Esophagus squamous epithelium (tissue), 4 donors: ENCODE data around the gene FRMD6.

Experiments used
- POLR2A ChIP-seq, 4 donors: fragments of 450-650 bp; IDR thresholded peaks; one replicate each; pipeline ENCODE4 v1.6.1; 2017; ENCODE audit warnings: antibody characterized with exemption in 4 of 4, mild to moderate bottlenecking in 4 of 4, moderate library complexity in 3 of 4
- TF ChIP-seq, protein P1 (sequence below), 6 experiments: fragments of 450-650 bp in 4 of 6; fragments of 200-600 bp in 2 of 6; sonication (generic) in 2 of 6; IDR thresholded peaks; one replicate each; pipeline ENCODE4 v1.5.1; 2016 to 2019; ENCODE audit warnings: antibody characterized with exemption in 6 of 6, mild to moderate bottlenecking in 4 of 6, moderate library complexity in 4 of 6

GRCh38 chr14:51726166-51726899, 74.6 kb downstream of the FRMD6 start:
- no peak for TF ChIP-seq POLR2A (IDR thresholded peaks at IDR 0.05)
- TF ChIP-seq, protein P1, sequence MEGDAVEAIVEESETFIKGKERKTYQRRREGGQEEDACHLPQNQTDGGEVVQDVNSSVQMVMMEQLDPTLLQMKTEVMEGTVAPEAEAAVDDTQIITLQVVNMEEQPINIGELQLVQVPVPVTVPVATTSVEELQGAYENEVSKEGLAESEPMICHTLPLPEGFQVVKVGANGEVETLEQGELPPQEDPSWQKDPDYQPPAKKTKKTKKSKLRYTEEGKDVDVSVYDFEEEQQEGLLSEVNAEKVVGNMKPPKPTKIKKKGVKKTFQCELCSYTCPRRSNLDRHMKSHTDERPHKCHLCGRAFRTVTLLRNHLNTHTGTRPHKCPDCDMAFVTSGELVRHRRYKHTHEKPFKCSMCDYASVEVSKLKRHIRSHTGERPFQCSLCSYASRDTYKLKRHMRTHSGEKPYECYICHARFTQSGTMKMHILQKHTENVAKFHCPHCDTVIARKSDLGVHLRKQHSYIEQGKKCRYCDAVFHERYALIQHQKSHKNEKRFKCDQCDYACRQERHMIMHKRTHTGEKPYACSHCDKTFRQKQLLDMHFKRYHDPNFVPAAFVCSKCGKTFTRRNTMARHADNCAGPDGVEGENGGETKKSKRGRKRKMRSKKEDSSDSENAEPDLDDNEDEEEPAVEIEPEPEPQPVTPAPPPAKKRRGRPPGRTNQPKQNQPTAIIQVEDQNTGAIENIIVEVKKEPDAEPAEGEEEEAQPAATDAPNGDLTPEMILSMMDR (IDR thresholded peaks at IDR 0.05) = no peak
